Right lung (tissue), 5 donors: Measurements from ENCODE around the gene CUTA. TPM values are rescaled to one million over a fixed set of nuclear protein-coding genes. Genes with fewer than 3 reads are reported as not detected.

Experiments used
- DNase-seq, 2 donors: peaks; one replicate each; pipeline ENCODE4 v3.0.0-alpha.2; 2013
- polyA plus RNA-seq, 5 donors: library from polyadenylated mRNA; unstranded; fragments of 120-200 nt; gene quantifications; one replicate each; pipeline versions ENCODE4 v1.2.1 to v1.2.3, GENCODE V29; 2013; ENCODE audit warnings: inconsistent platforms in 1 of 5, low replicate concordance in 1 of 5; ENCODE audit not compliant: insufficient read length in 5 of 5, insufficient read depth in 1 of 5

Gene CUTA
- polyA plus RNA-seq, 5 donors, result 153 to 208 (median 171) TPM

DNA sequence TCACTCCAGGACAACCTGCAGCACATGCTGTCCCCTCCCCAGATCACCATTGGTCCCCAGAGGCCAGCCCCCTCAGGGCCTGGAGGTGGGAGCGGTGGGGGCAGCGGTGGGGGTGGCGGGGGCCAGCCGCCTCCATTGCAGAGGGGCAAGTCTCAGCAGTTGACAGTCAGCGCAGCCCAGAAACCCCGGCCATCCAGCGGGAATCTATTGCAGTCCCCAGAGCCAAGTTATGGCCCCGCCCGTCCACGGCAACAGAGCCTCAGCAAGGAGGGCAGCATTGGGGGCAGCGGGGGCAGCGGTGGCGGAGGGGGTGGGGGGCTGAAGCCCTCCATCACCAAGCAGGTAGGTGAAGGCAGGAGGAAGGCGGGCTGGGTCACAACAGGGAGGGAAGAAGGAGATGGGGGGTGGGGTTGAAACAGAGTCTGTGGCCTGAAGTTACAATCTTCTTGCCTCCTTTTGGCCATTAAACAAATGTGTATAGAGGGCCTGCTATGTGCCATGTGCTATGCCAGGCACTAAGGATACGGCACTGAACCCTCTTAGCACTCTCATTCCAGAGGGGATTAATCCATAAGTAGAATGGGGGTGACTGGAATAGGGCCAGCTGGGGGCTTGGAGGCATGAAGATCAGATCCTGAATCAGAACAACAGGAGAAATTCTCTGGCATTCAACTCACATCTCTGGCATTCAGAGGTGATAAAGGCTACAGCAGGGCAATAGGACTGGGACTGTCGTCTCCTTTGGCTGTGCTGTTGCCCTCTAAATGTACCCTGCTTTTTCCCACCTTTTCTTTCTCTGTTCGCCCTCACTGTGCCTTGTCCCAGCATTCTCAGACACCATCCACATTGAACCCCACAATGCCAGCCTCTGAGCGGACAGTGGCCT lies 26.0 kb upstream of the CUTA start:
- no peak for DNase-seq

- DNase-seq, result no peak
These were observed 25.1 kb upstream of the CUTA start for GRCh38 chr6:33443025-33443424.

- no peak for DNase-seq
These were observed 24.4 kb upstream of the CUTA start for GRCh38 chr6:33442283-33442682.

GRCh38 chr6:33441457-33441856 lies 23.6 kb upstream of the CUTA start:
- DNase-seq, result no peak

DNA sequence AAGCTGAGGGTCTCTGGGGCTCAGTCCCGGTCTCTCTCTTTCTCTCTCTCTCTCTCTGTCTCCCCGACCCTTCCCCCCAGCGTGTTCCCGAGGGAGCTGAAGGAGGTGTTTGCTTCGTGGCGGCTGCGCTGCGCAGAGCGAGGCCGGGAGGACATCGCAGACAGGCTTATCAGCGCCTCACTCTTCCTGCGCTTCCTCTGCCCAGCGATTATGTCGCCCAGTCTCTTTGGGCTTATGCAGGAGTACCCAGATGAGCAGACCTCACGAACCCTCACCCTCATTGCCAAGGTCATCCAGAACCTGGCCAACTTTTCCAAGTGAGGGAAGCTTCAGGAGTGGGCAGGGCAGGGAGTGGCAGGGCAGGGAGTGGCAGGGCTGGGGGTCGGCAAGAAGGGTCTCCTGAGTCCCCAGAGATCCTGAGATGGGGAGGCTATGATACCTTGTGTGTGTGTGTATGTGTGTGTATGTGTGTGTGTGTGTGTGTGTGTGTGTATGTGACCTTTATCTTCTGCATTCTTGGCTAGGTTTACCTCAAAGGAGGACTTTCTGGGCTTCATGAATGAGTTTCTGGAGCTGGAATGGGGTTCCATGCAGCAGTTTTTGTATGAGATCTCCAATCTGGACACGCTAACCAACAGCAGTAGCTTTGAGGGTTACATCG lies 22.9 kb upstream of the CUTA start:
- no peak for DNase-seq

DNA sequence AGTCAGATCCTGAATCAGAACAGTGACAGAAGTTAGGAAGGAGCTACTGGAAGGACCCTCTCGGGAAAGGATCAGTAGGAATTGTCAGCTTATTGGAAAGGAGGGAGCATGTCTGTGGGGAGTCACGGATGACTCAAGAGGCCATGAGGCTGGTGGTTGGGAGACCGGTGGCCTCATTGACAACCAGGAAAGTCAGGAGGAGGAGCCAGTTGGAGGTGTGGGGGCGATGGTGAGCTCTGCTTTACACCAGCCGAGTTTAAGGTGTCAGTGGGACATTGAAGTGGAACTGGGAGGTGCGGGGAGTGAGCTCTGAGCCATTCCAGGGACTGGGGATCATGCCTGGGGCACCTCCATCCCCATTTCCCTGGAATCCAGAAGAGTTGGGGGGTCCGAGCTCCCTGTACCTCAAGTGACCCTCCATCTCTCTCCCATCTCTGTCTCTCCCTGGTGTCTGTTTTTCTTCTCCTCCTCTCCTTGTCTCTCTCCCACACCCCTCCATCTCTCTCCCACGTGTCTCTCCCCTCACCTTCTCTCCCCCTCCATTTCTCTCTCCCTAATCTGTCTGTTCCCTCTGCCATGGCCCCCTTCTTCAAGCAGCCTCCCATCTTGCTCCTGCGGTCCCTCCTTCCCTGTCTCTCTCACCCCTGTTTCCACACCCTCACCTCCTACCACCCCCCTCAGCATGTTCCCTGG lies 22.2 kb upstream of the CUTA start:
- no peak for DNase-seq

DNA sequence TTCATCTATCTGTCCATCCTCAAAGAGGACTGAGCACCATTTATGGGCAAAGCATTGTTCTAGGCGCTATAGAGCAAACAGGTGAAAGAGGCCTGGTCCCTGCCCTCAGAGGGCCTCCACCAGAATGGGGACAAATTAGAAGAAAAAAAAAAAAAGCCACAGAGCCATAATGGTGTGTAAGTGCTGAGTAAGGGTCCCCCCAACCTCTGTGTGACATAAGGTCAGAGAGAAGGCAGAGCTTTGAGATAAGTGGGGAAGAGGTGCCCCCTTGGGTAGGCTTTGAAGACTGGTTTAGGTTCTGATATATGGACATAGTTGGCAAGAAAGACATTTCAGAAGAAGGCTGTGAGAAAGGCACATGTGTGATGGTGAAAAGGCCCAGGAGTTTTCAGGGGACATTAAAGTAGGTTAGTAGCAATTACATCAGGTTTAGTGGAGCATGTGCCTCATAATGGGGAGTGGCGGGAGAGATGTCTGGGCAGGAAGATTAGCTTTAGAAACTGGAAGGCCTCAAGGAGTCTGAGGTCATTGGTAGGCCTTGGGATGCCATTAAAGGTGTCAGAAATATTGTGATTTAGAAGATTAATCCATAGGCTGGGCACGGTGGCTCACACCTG lies 21.2 kb upstream of the CUTA start:
- no peak for DNase-seq

DNA sequence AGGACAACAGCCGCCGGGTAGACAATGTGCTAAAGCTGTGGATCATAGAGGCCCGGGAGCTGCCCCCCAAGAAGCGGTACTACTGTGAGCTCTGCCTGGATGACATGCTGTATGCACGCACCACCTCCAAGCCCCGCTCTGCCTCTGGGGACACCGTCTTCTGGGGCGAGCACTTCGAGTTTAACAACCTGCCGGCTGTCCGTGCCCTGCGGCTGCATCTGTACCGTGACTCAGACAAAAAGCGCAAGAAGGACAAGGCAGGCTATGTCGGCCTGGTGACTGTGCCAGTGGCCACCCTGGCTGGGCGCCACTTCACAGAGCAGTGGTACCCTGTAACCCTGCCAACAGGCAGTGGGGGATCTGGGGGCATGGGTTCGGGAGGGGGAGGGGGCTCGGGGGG lies 19.8 kb upstream of the CUTA start:
- DNase-seq, result no peak

- DNase-seq, result no peak
These were observed 17.1 kb upstream of the CUTA start for GRCh38 chr6:33434961-33435360.

GRCh38 chr6:33433544-33434191 lies 15.8 kb upstream of the CUTA start:
- no peak for DNase-seq

- no peak for DNase-seq
These were observed 15.2 kb upstream of the CUTA start for GRCh38 chr6:33433001-33433543.

- DNase-seq, result no peak
These were observed 14.6 kb upstream of the CUTA start for GRCh38 chr6:33432546-33432945.

GRCh38 chr6:33431880-33432541 lies 14.1 kb upstream of the CUTA start:
- DNase-seq, result no peak

- peak in 1 of 2 donors; percentile 57 for DNase-seq
These were observed 13.3 kb upstream of the CUTA start for GRCh38 chr6:33430991-33431879.

DNA sequence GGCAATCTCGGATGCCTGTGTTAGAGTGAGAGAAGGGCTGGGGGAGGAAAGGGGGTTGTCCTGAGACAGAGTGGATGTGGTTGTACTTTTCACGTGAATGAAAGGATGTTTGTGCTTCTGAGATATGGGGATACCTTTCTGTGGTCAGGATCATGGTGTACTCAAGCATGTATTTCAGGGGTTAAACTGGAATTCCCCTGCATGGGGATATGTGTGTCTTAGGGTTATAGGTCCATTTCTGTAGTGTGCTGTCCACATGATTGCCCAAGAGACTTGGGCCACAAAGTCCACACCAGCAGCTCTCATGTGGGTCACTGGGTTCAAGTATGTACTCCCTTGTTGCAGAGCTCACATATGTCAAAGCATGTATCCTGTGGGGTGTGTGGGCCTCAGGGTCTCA lies 12.4 kb upstream of the CUTA start:
- DNase-seq, result no peak

DNA sequence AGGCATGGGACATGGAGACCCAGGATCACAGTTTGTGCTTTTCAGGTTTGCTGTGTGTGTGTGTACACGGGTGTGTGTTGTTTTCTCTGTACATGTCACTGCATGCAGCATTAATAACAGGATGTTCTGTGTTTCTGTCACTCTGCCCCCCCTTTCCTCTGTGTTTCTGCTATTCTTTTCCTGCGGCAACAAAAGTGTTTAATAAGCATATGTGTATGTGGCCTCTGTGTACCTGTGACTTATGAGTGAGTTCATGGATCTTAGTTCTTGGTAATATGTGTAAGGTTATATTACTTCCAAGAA lies 11.8 kb upstream of the CUTA start:
- DNase-seq, result no peak

- DNase-seq, result no peak
These were observed 11.3 kb upstream of the CUTA start for GRCh38 chr6:33428966-33429749.

DNA sequence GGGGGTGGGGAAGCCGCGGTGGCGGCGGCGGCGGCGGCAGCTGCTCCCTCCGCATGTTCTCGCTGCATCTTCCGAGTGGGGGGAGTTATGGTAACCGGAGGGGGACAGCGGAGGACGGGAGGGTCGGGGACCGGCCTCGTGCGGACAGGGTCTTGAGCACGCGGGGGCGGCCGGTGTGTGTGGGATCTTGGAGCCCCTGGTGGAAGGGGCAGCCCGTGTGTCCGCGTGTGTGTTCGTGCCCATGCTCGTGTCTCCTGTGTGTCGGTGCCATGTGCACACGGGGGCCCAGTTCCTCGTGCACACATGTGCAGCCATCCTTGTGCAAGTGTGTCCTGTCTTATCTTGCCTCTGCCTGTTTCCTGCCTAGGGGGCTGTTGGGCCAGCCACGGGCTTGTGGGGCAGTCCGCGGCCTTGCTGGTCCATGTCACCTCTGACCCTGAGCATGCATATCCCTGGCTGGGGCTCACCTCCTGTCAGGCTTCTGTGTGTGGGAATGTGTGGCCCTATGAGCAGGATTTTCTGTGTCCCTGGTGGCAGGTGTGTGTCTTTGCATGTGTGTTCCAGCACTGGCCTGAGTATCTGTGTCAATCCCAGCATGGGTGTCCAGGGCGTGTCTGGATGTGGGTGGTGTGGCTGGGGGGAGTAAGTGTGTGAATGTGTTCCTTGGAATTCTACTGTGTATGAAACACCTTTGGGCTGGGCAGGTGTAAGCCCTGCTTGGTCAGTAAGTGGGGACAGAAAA lies 10.5 kb upstream of the CUTA start:
- no peak for DNase-seq
